Panc1 (cell line): ENCODE results near the gene PDE3B.

ENCODE experiments used
- POLR2AphosphoS5 ChIP-seq: IDR thresholded peaks from 2 replicates; pipeline ENCODE4 v1.6.1; 2012; ENCODE audit warnings: mild to moderate bottlenecking, low read depth, low read length, moderate library complexity
- TF ChIP-seq, protein P1 (sequence below): fragments of 450-650 bp; IDR thresholded peaks from 2 replicates; pipeline ENCODE4 v1.5.1; 2017; ENCODE audit warnings: mild to moderate bottlenecking
- TF ChIP-seq, protein P2 (sequence below), 2 experiments: IDR thresholded peaks; 2 replicates each; pipeline ENCODE4 v1.6.1; 2011 to 2012; ENCODE audit warnings: low read depth in 2 of 2, control low read depth in 1 of 2, low read length in 1 of 2, mild to moderate bottlenecking in 1 of 2, moderate library complexity in 1 of 2; ENCODE audit not compliant: insufficient read depth in 1 of 2

DNA sequence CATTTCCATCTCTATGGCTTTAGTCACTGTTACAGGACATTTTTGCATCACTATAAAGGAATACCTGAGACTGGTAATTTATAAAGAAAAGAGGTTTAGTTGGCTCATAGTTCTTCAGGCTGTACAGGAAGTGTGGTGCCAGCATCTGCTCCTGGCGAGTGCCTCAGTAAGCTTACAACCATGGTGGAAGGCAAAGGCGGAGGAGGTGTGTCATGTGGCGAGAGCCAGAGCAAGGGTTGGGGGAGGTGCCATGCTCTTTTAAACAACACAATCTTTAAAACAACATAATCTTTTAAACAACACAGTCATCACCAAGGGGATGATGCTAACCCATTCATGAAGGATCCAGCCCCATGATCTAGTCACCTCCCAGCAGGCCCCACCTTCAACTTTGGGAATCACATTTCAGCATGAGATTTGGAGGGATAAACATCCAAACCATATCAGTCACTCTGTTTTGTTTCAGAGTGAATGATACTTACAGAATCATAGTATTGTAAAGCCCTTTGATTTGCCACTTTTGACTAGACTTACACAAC is 103.3 kb downstream of the PDE3B start:
- TF ChIP-seq, protein P1, sequence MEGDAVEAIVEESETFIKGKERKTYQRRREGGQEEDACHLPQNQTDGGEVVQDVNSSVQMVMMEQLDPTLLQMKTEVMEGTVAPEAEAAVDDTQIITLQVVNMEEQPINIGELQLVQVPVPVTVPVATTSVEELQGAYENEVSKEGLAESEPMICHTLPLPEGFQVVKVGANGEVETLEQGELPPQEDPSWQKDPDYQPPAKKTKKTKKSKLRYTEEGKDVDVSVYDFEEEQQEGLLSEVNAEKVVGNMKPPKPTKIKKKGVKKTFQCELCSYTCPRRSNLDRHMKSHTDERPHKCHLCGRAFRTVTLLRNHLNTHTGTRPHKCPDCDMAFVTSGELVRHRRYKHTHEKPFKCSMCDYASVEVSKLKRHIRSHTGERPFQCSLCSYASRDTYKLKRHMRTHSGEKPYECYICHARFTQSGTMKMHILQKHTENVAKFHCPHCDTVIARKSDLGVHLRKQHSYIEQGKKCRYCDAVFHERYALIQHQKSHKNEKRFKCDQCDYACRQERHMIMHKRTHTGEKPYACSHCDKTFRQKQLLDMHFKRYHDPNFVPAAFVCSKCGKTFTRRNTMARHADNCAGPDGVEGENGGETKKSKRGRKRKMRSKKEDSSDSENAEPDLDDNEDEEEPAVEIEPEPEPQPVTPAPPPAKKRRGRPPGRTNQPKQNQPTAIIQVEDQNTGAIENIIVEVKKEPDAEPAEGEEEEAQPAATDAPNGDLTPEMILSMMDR, result no peak
- TF ChIP-seq, protein P2, sequence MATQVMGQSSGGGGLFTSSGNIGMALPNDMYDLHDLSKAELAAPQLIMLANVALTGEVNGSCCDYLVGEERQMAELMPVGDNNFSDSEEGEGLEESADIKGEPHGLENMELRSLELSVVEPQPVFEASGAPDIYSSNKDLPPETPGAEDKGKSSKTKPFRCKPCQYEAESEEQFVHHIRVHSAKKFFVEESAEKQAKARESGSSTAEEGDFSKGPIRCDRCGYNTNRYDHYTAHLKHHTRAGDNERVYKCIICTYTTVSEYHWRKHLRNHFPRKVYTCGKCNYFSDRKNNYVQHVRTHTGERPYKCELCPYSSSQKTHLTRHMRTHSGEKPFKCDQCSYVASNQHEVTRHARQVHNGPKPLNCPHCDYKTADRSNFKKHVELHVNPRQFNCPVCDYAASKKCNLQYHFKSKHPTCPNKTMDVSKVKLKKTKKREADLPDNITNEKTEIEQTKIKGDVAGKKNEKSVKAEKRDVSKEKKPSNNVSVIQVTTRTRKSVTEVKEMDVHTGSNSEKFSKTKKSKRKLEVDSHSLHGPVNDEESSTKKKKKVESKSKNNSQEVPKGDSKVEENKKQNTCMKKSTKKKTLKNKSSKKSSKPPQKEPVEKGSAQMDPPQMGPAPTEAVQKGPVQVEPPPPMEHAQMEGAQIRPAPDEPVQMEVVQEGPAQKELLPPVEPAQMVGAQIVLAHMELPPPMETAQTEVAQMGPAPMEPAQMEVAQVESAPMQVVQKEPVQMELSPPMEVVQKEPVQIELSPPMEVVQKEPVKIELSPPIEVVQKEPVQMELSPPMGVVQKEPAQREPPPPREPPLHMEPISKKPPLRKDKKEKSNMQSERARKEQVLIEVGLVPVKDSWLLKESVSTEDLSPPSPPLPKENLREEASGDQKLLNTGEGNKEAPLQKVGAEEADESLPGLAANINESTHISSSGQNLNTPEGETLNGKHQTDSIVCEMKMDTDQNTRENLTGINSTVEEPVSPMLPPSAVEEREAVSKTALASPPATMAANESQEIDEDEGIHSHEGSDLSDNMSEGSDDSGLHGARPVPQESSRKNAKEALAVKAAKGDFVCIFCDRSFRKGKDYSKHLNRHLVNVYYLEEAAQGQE (IDR thresholded peaks at IDR 0.05; ENCODE audit: insufficient read depth in 1 of 2, low read depth in 2 of 2, low read length in 1 of 2), result no peak
- TF ChIP-seq POLR2AphosphoS5, result no peak
